H1 (cell line): ENCODE results near the gene DRD2.

Experiments
- HDAC6 ChIP-seq: IDR thresholded peaks from one replicate; pipeline ENCODE4 v1.7.1; 2012; ENCODE audit warnings: low read depth, mild to moderate bottlenecking, inconsistent platforms, low read length, moderate library complexity
- JUN ChIP-seq: IDR thresholded peaks from 2 replicates; pipeline ENCODE4 v1.6.1; 2011; ENCODE audit warnings: low read depth, mild to moderate bottlenecking, improper control_type of control experiment, low read length
- TAF1 ChIP-seq: IDR thresholded peaks from 2 replicates; pipeline ENCODE4 v1.6.1; 2011; ENCODE audit warnings: mild to moderate bottlenecking, low read depth, low read length
- TBP ChIP-seq: IDR thresholded peaks from 2 replicates; pipeline ENCODE4 v1.6.1; 2011; ENCODE audit warnings: low read depth, low read length, improper control_type of control experiment
- TF ChIP-seq, protein P1 (sequence below), 3 experiments: IDR thresholded peaks; 1 replicate in 2 of 3; 2 replicates in 1 of 3; pipeline versions ENCODE4 v1.5.1 to v1.6.1; 2011; ENCODE audit warnings: low read length in 3 of 3, mild to moderate bottlenecking in 3 of 3, inconsistent platforms in 2 of 3, low read depth in 1 of 3, moderate library complexity in 1 of 3; ENCODE audit not compliant: insufficient read depth in 1 of 3; ENCODE audit errors: control extremely low read depth in 1 of 3

GRCh38 chr11:113385749-113386148 lies 89.4 kb downstream of the DRD2 start:
- no peak for TF ChIP-seq TAF1
- no peak for TF ChIP-seq TBP
- TF ChIP-seq, protein P1, sequence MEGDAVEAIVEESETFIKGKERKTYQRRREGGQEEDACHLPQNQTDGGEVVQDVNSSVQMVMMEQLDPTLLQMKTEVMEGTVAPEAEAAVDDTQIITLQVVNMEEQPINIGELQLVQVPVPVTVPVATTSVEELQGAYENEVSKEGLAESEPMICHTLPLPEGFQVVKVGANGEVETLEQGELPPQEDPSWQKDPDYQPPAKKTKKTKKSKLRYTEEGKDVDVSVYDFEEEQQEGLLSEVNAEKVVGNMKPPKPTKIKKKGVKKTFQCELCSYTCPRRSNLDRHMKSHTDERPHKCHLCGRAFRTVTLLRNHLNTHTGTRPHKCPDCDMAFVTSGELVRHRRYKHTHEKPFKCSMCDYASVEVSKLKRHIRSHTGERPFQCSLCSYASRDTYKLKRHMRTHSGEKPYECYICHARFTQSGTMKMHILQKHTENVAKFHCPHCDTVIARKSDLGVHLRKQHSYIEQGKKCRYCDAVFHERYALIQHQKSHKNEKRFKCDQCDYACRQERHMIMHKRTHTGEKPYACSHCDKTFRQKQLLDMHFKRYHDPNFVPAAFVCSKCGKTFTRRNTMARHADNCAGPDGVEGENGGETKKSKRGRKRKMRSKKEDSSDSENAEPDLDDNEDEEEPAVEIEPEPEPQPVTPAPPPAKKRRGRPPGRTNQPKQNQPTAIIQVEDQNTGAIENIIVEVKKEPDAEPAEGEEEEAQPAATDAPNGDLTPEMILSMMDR (IDR thresholded peaks at IDR 0.05; ENCODE audit: control extremely low read depth in 1 of 3, insufficient read depth in 1 of 3, low read depth in 1 of 3, low read length in 3 of 3), result no peak
- no peak for TF ChIP-seq JUN
- TF ChIP-seq HDAC6, result no peak
